H9 (cell line): ENCODE measurements around the gene NAXD. TPM values are rescaled to one million over a fixed set of nuclear protein-coding genes. Genes with fewer than 3 reads are reported as not detected.

Source experiments
- DNase-seq: peaks from one replicate; pipeline ENCODE4 v3.0.0-alpha.2; 2017
- H2AFZ ChIP-seq: one replicate; pipeline ENCODE4 v1.6.1; 2013; ENCODE audit warnings: mild to moderate bottlenecking, low read length, control low read depth, moderate library complexity
- H2AK5ac ChIP-seq: 2 replicates; pipeline ENCODE4 v1.6.1; 2013; ENCODE audit warnings: low read length, control low read depth, mixed read lengths; ENCODE audit not compliant: insufficient read length
- H2BK120ac ChIP-seq: one replicate; pipeline ENCODE4 v1.6.1; 2013; ENCODE audit warnings: low read depth, mild to moderate bottlenecking, low read length, control low read depth, inconsistent platforms; ENCODE audit not compliant: poor library complexity, severe bottlenecking
- H2BK12ac ChIP-seq: 2 replicates; pipeline ENCODE4 v1.6.1; 2013; ENCODE audit warnings: low read length, control low read depth, mixed read lengths, low read depth; ENCODE audit not compliant: insufficient read length
- H2BK15ac ChIP-seq: 2 replicates; pipeline ENCODE4 v1.6.1; 2013; ENCODE audit warnings: low read depth, low read length, control low read depth
- H2BK20ac ChIP-seq: one replicate; pipeline ENCODE4 v1.6.1; 2013; ENCODE audit warnings: low read depth, mild to moderate bottlenecking, low read length, control low read depth, inconsistent platforms; ENCODE audit not compliant: poor library complexity, severe bottlenecking
- H2BK5ac ChIP-seq: 2 replicates; pipeline ENCODE4 v1.6.1; 2013; ENCODE audit warnings: low read length, control low read depth, mixed read lengths; ENCODE audit not compliant: insufficient read length
- H3K14ac ChIP-seq: 2 replicates; pipeline ENCODE4 v1.6.1; 2013; ENCODE audit warnings: low read length, control low read depth; ENCODE audit not compliant: insufficient read depth
- H3K18ac ChIP-seq: 2 replicates; pipeline ENCODE4 v1.6.1; 2013; ENCODE audit warnings: low read depth, mild to moderate bottlenecking, mixed read lengths, low read length, control low read depth; ENCODE audit not compliant: insufficient read length
- H3K23ac ChIP-seq: 2 replicates; pipeline ENCODE4 v1.6.1; 2013; ENCODE audit warnings: low read length, control low read depth, mixed read lengths, low read depth; ENCODE audit not compliant: insufficient read length
- H3K23me2 ChIP-seq: 2 replicates; pipeline ENCODE4 v1.6.1; 2013; ENCODE audit warnings: low read depth, mild to moderate bottlenecking, mixed read lengths, low read length, control low read depth; ENCODE audit not compliant: insufficient read length, poor library complexity, severe bottlenecking
- H3K27ac ChIP-seq: 2 replicates; pipeline ENCODE4 v1.5.1; 2013; ENCODE audit warnings: low read length, control low read depth, mixed read lengths, low read depth; ENCODE audit not compliant: insufficient read length
- H3K27me3 ChIP-seq: 2 replicates; pipeline ENCODE4 v1.6.1; 2013; ENCODE audit warnings: low read length, control low read depth, inconsistent platforms; ENCODE audit not compliant: insufficient read depth
- H3K4ac ChIP-seq: 2 replicates; pipeline ENCODE4 v1.6.1; 2013; ENCODE audit warnings: low read depth, mild to moderate bottlenecking, control low read depth, inconsistent platforms, low read length, moderate library complexity
- H3K4me1 ChIP-seq: 2 replicates; pipeline ENCODE4 v1.6.1; 2013; ENCODE audit warnings: low read length, control low read depth, inconsistent platforms; ENCODE audit not compliant: insufficient read depth
- H3K4me2 ChIP-seq: 2 replicates; pipeline ENCODE4 v1.6.1; 2013; ENCODE audit warnings: low read length, control low read depth, mixed read lengths; ENCODE audit not compliant: insufficient read length, insufficient read depth
- H3K56ac ChIP-seq: 2 replicates; pipeline ENCODE4 v1.6.1; 2013; ENCODE audit warnings: low read depth, mild to moderate bottlenecking, mixed read lengths, low read length, control low read depth; ENCODE audit not compliant: insufficient read length
- H3K79me1 ChIP-seq: 2 replicates; pipeline ENCODE4 v1.6.1; 2013; ENCODE audit warnings: low read depth, mild to moderate bottlenecking, moderate library complexity, low read length, control low read depth, inconsistent platforms; ENCODE audit not compliant: insufficient read depth, poor library complexity, severe bottlenecking
- H3K79me2 ChIP-seq: 2 replicates; pipeline ENCODE4 v1.6.1; 2013; ENCODE audit warnings: low read length, control low read depth, inconsistent platforms; ENCODE audit not compliant: insufficient read depth
- H3K9ac ChIP-seq: 2 replicates; pipeline ENCODE4 v1.6.1; 2013; ENCODE audit warnings: low read length, control low read depth, mixed read lengths; ENCODE audit not compliant: insufficient read length; ENCODE audit errors: extremely low read depth
- H3K9me3 ChIP-seq: one replicate; pipeline ENCODE4 v1.6.1; 2013; ENCODE audit warnings: low read depth, low read length, inconsistent platforms; ENCODE audit not compliant: control insufficient read depth
- H3T11ph ChIP-seq: one replicate; pipeline ENCODE4 v1.6.1; 2013; ENCODE audit warnings: mild to moderate bottlenecking, low read length, control low read depth, inconsistent platforms
- H4K20me1 ChIP-seq: one replicate; pipeline ENCODE4 v1.6.1; 2013; ENCODE audit not compliant: control insufficient read depth, insufficient read length, insufficient read depth
- H4K5ac ChIP-seq: 2 replicates; pipeline ENCODE4 v1.6.1; 2013; ENCODE audit warnings: low read depth, mild to moderate bottlenecking, mixed read lengths, low read length, control low read depth; ENCODE audit not compliant: insufficient read length
- H4K8ac ChIP-seq: replicated peaks from 2 replicates; pipeline ENCODE4 v1.6.1; 2013; ENCODE audit warnings: low read length, control low read depth, mixed read lengths, low read depth; ENCODE audit not compliant: insufficient read length
- H4K91ac ChIP-seq: 2 replicates; pipeline ENCODE4 v1.6.1; 2013; ENCODE audit warnings: low read depth, mild to moderate bottlenecking, moderate library complexity, mixed read lengths, low read length, control low read depth; ENCODE audit not compliant: insufficient read length
- H3K27ac Mint-ChIP-seq, 3 experiments: 2 replicates in 2 of 3; 3 replicates in 1 of 3; pipeline ENCODE4 v1.8.0; 2020 to 2021; ENCODE audit warnings: mixed read lengths in 3 of 3, mild to moderate bottlenecking in 1 of 3, moderate library complexity in 1 of 3
- H3K27me3 Mint-ChIP-seq: 2 replicates; pipeline ENCODE4 v1.8.0; 2021; ENCODE audit warnings: low read depth, mild to moderate bottlenecking, moderate library complexity, mixed read lengths
- H3K36me3 Mint-ChIP-seq, 3 experiments: 2 replicates in 2 of 3; 3 replicates in 1 of 3; pipeline ENCODE4 v1.8.0; 2020 to 2021; ENCODE audit warnings: low read depth in 3 of 3, mixed read lengths in 3 of 3; ENCODE audit not compliant: insufficient read depth in 1 of 3
- H3K4me1 Mint-ChIP-seq, 2 experiments: 2 replicates each; pipeline ENCODE4 v1.8.0; 2020; ENCODE audit warnings: mixed read lengths in 2 of 2
- H3K4me3 Mint-ChIP-seq, 2 experiments: 2 replicates in 1 of 2; 3 replicates in 1 of 2; pipeline ENCODE4 v1.8.0; 2020 to 2021; ENCODE audit warnings: mild to moderate bottlenecking in 2 of 2, mixed read lengths in 2 of 2, moderate library complexity in 1 of 2
- H3K9me3 Mint-ChIP-seq, 2 experiments: 2 replicates in 1 of 2; 3 replicates in 1 of 2; pipeline ENCODE4 v1.8.0; 2020; ENCODE audit warnings: mild to moderate bottlenecking in 2 of 2, mixed read lengths in 2 of 2, moderate library complexity in 1 of 2
- WGBS: extraction: QIAGEN DNeasy Blood & Tissue Kit; methylation state at CpG from one replicate; pipeline ENCODE4 v1.1.7; 2013; ENCODE audit warnings: missing lambda C conversion rate, low lambda C conversion rate, mixed read lengths; ENCODE audit not compliant: insufficient read length; ENCODE audit errors: extremely low coverage; 5-methylcytosine and 5-hydroxymethylcytosine counted together
- total RNA-seq: library from RNA; stranded (reverse); gene quantifications from 2 replicates; pipeline ENCODE4 v1.2.1, GENCODE V29; 2021
- TF ChIP-seq, protein P1 (sequence below): fragments of 200-600 bp; sonication (generic); conservative IDR thresholded peaks from 3 replicates; pipeline ENCODE4 v1.8.0; 2021; ENCODE audit warnings: antibody characterized with exemption, mild to moderate bottlenecking

NAXD gene
- total RNA-seq, 1 experiment from 2014 or later = 25.5 TPM

DNA sequence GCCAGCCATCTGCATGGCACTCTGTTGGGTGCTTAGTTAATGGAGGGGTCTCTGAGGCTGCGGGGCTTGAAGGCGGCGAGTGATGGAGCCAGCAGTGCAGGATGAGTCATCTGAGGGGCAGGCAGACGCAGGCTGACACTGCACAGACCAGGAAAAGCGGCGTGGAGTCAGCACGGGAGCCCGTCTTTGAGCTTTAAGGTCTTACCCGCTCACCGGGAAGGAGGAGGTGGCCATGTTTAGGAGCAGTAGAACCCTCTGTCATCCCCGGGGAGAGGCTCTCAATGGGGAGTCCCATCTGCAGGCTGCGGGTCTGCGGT, 13.1 kb downstream of the NAXD start:
- no peak for DNase-seq
- Histone ChIP-seq H3K9me3 (no peaks in the 10 kb centered on the region), H4K8ac (no peak overlapping the region), H3K27ac (no peak overlapping the region), H3K9ac (no peak overlapping the region), H3K56ac (no peak overlapping the region), H3K23me2 (no peaks in the 10 kb centered on the region), H2BK5ac (no peak overlapping the region), H2BK120ac (no peak overlapping the region), H4K5ac (no peak overlapping the region), H2BK12ac (no peak overlapping the region), H3K27me3 (no peaks in the 10 kb centered on the region), H2AFZ (no peak overlapping the region), H3K23ac (no peak overlapping the region), H3K4me1 (no peaks in the 10 kb centered on the region), H2BK15ac (no peak overlapping the region), H3K79me1 (peaks cover 10% of the 10 kb centered on the region), H3K18ac (no peak overlapping the region), H2AK5ac (no peak overlapping the region), H3K4me2 (no peak overlapping the region), H2BK20ac (no peak overlapping the region), H3T11ph (no peak overlapping the region), H3K79me2 (peaks cover 16% of the 10 kb centered on the region; the same call in 1 of the 2 replicates), H4K91ac (no peak overlapping the region), H3K14ac (no peak overlapping the region; the same call in 1 of the 2 replicates), H4K20me1 (no peaks in the 10 kb centered on the region), H3K4ac (no peak overlapping the region)
- Mint-ChIP-seq H3K27me3 (no peaks in the 10 kb centered on the region), H3K4me3 (no peak overlapping the region), H3K36me3 (peaks cover 24 to 61% (median 47%) of the 10 kb centered on the region in 3 experiments), H3K9me3 (no peaks in the 10 kb centered on the region), H3K4me1 (peaks cover 16 to 18% of the 10 kb centered on the region in 2 experiments), H3K27ac (peak overlapping the region in 1 of 3 experiments; percentile 88; a peak in 4 of 7 replicates)
- TF ChIP-seq, protein P1, sequence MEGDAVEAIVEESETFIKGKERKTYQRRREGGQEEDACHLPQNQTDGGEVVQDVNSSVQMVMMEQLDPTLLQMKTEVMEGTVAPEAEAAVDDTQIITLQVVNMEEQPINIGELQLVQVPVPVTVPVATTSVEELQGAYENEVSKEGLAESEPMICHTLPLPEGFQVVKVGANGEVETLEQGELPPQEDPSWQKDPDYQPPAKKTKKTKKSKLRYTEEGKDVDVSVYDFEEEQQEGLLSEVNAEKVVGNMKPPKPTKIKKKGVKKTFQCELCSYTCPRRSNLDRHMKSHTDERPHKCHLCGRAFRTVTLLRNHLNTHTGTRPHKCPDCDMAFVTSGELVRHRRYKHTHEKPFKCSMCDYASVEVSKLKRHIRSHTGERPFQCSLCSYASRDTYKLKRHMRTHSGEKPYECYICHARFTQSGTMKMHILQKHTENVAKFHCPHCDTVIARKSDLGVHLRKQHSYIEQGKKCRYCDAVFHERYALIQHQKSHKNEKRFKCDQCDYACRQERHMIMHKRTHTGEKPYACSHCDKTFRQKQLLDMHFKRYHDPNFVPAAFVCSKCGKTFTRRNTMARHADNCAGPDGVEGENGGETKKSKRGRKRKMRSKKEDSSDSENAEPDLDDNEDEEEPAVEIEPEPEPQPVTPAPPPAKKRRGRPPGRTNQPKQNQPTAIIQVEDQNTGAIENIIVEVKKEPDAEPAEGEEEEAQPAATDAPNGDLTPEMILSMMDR = no peak
- no CpG with 5 or more reads among the region's 13 CpGs for WGBS
